Endothelial cell (in vitro differentiated cells): ENCODE data around the gene PTGFRN. TPM values are rescaled to one million over a fixed set of nuclear protein-coding genes. Genes with fewer than 3 reads are reported as not detected.

Source experiments
- DNase-seq: peaks from one replicate; pipeline ENCODE4 v3.0.0; 2021; ENCODE audit warnings: low spot score
- H3K27ac Mint-ChIP-seq: one replicate; pipeline ENCODE4 v1.8.0; 2021; ENCODE audit warnings: mixed read lengths, inconsistent platforms; ENCODE audit not compliant: unreplicated experiment
- H3K27me3 Mint-ChIP-seq: one replicate; pipeline ENCODE4 v1.8.0; 2021; ENCODE audit warnings: mild to moderate bottlenecking, moderate library complexity, mixed read lengths, inconsistent platforms; ENCODE audit not compliant: unreplicated experiment
- H3K36me3 Mint-ChIP-seq: one replicate; pipeline ENCODE4 v1.8.0; 2021; ENCODE audit warnings: mild to moderate bottlenecking, low read depth, mixed read lengths, inconsistent platforms; ENCODE audit not compliant: unreplicated experiment
- H3K4me1 Mint-ChIP-seq: one replicate; pipeline ENCODE4 v1.8.0; 2021; ENCODE audit warnings: mild to moderate bottlenecking, mixed read lengths, inconsistent platforms; ENCODE audit not compliant: unreplicated experiment
- H3K4me3 Mint-ChIP-seq: one replicate; pipeline ENCODE4 v1.8.0; 2021; ENCODE audit warnings: mild to moderate bottlenecking, mixed read lengths, inconsistent platforms; ENCODE audit not compliant: unreplicated experiment
- H3K9me3 Mint-ChIP-seq: one replicate; pipeline ENCODE4 v1.8.0; 2021; ENCODE audit warnings: mixed read lengths, inconsistent platforms; ENCODE audit not compliant: unreplicated experiment
- CTCF ChIP-seq: fragments of 200-600 bp; sonication (generic); IDR thresholded peaks from one replicate; pipeline ENCODE4 v1.5.0; 2021; ENCODE audit warnings: antibody characterized with exemption; ENCODE audit not compliant: unreplicated experiment
- total RNA-seq: library from RNA; stranded (reverse); fragmentation: NEBNext Ultra II Directional; extraction: Animal tissue kit (Norgen Biotek cat#: 25700); gene quantifications from one replicate; pipeline ENCODE4 v1.2.1, GENCODE V29; 2021; ENCODE audit not compliant: unreplicated experiment

PTGFRN gene
- total RNA-seq, 1 donor from 2014 or later, result 23.7 TPM

GRCh38 chr1:116908266-116908665, 1.4 kb upstream of the PTGFRN start:
- Mint-ChIP-seq H3K27me3 (peaks cover 16% of the 10 kb centered on the region), H3K9me3 (no peaks in the 10 kb centered on the region), H3K36me3 (no peaks in the 10 kb centered on the region), H3K4me3 (no peak overlapping the region), H3K4me1 (peaks cover 8% of the 10 kb centered on the region), H3K27ac (no peak overlapping the region)
- TF ChIP-seq CTCF, result no peak
- no peak for DNase-seq

- Mint-ChIP-seq H3K4me1 (peaks cover 8% of the 10 kb centered on the region), H3K9me3 (no peaks in the 10 kb centered on the region), H3K27ac (no peak overlapping the region), H3K36me3 (no peaks in the 10 kb centered on the region), H3K4me3 (peak overlapping the region; percentile 95), H3K27me3 (peaks cover 16% of the 10 kb centered on the region)
- no peak for DNase-seq
- no peak for TF ChIP-seq CTCF
These were observed 750 bp upstream of the PTGFRN start for GRCh38 chr1:116908820-116909511.

GRCh38 chr1:116910379-116911187, 867 bp downstream of the PTGFRN start:
- Mint-ChIP-seq H3K27me3 (peaks cover 14% of the 10 kb centered on the region), H3K27ac (no peak overlapping the region), H3K4me1 (peaks cover 8% of the 10 kb centered on the region), H3K36me3 (no peaks in the 10 kb centered on the region), H3K9me3 (no peaks in the 10 kb centered on the region), H3K4me3 (no peak overlapping the region)
- TF ChIP-seq CTCF, result no peak
- DNase-seq, result peak; percentile 55

- Mint-ChIP-seq H3K4me3 (no peak overlapping the region), H3K27ac (no peak overlapping the region), H3K36me3 (no peaks in the 10 kb centered on the region), H3K9me3 (no peaks in the 10 kb centered on the region), H3K27me3 (peaks cover 11% of the 10 kb centered on the region), H3K4me1 (peaks cover 8% of the 10 kb centered on the region)
- TF ChIP-seq CTCF, result no peak
- DNase-seq, result no peak
These were observed 1.5 kb downstream of the PTGFRN start for GRCh38 chr1:116911188-116911553.
